H1 (cell line): ENCODE results near the gene MCC. TPM values are rescaled to one million over a fixed set of nuclear protein-coding genes. Genes with fewer than 3 reads are reported as not detected.

Source experiments
- CTCF ChIP-seq, 3 experiments: IDR thresholded peaks; 1 replicate in 2 of 3; 2 replicates in 1 of 3; pipeline versions ENCODE4 v1.5.1 to v1.6.1; 2011; ENCODE audit warnings: low read length in 3 of 3, mild to moderate bottlenecking in 3 of 3, inconsistent platforms in 2 of 3, low read depth in 1 of 3, moderate library complexity in 1 of 3; ENCODE audit not compliant: insufficient read depth in 1 of 3; ENCODE audit errors: control extremely low read depth in 1 of 3
- HDAC2 ChIP-seq, 2 experiments: fragments of 300-600 bp in 1 of 2; sonication (generic) in 1 of 2; IDR thresholded peaks; 2 replicates each; pipeline ENCODE4 v1.6.1; 2011 to 2012; ENCODE audit warnings: low read depth in 2 of 2, low read length in 2 of 2, mild to moderate bottlenecking in 2 of 2, moderate library complexity in 2 of 2, borderline replicate concordance in 1 of 2, inconsistent platforms in 1 of 2
- polyA plus RNA-seq, 7 experiments: library from polyadenylated mRNA; depleted of rRNA in 3 of 7; stranded (reverse) in 5 of 7; unstranded in 2 of 7; fragments of >200 nt in 5 of 7; fragments of 200-250 nt in 2 of 7; gene quantifications; 1 replicate in 5 of 7; 2 replicates in 1 of 7; 4 replicates in 1 of 7; pipeline versions ENCODE4 v1.2.1 to v1.2.3, GENCODE V29; 2011 to 2013; ENCODE audit warnings: missing spikeins in 2 of 7, mixed read lengths in 2 of 7
- total RNA-seq: library from RNA; stranded (reverse); fragmentation: NEBNext Ultra II Directional; extraction: Animal tissue kit (Norgen Biotek cat#: 25700); gene quantifications from 2 replicates; pipeline ENCODE4 v1.2.1, GENCODE V29; 2021

MCC gene
- total and polyA plus RNA-seq, 2 of the 8 experiments (the other 6 are each of a cell fraction or from before 2014, with no cell fraction given) = 2.6 to 18.3 TPM

GRCh38 chr5:113311301-113311700 is 177.0 kb downstream of the MCC start (continued):
- TF ChIP-seq HDAC2 (IDR thresholded peaks at IDR 0.05; ENCODE audit: borderline replicate concordance in 1 of 2, low read depth in 2 of 2, low read length in 2 of 2) = no peak
- no peak for TF ChIP-seq CTCF (IDR thresholded peaks at IDR 0.05; ENCODE audit: control extremely low read depth in 1 of 3, insufficient read depth in 1 of 3, low read depth in 1 of 3, low read length in 3 of 3)
- TF ChIP-seq, all 59 proteins: peak for 0
